Keratinocyte (primary cell): ENCODE results near the gene ATF5. TPM values are rescaled to one million over a fixed set of nuclear protein-coding genes. Genes with fewer than 3 reads are reported as not detected.

Experiments
- DNase-seq: peaks from one replicate; pipeline ENCODE4 v3.0.0-alpha.2; 2011; ENCODE audit warnings: low read depth, missing footprints, low spot score
- FAIRE-seq: peaks from 2 replicates; lab custom pipeline; 2011; peaks lifted over from hg19 to GRCh38; lab: Jason Lieb, UNC
- H2AFZ ChIP-seq: 2 replicates; pipeline ENCODE4 v1.6.0; 2012; ENCODE audit warnings: low read length, control low read depth, inconsistent platforms; ENCODE audit not compliant: control insufficient read depth
- H3K27ac ChIP-seq: 2 replicates; pipeline ENCODE4 v1.5.1; 2011; ENCODE audit warnings: low read length; ENCODE audit not compliant: control insufficient read depth, insufficient read depth
- H3K27me3 ChIP-seq: 3 replicates; pipeline ENCODE4 v1.6.0; 2011; ENCODE audit warnings: low read length; ENCODE audit not compliant: control insufficient read depth, insufficient read depth; ENCODE audit errors: extremely low read depth
- H3K36me3 ChIP-seq, 2 experiments: 2 replicates in 1 of 2; 3 replicates in 1 of 2; pipeline ENCODE4 v1.5.1; 2011; ENCODE audit warnings: low read length in 2 of 2, mild to moderate bottlenecking in 1 of 2; ENCODE audit not compliant: control insufficient read depth in 2 of 2, insufficient read depth in 2 of 2; ENCODE audit errors: extremely low read depth in 1 of 2
- H3K4me1 ChIP-seq: 3 replicates; pipeline ENCODE4 v1.5.1; 2011; ENCODE audit warnings: low read length; ENCODE audit not compliant: control insufficient read depth, insufficient read depth; ENCODE audit errors: extremely low read depth
- H3K4me2 ChIP-seq: 3 replicates; pipeline ENCODE4 v1.6.0; 2011; ENCODE audit warnings: low read depth, low read length; ENCODE audit not compliant: control insufficient read depth, insufficient read depth; ENCODE audit errors: extremely low read depth
- H3K4me3 ChIP-seq, 3 experiments: fragments of 200-600 bp in 1 of 3; sonication (generic) in 1 of 3; 2 replicates in 2 of 3; 3 replicates in 1 of 3; pipeline ENCODE4 v1.5.1; 2011 to 2016; ENCODE audit warnings: low read length in 3 of 3, mild to moderate bottlenecking in 3 of 3, control low read depth in 2 of 3, inconsistent platforms in 1 of 3, low read depth in 1 of 3, mixed read lengths in 1 of 3, mixed run types in 1 of 3, moderate library complexity in 1 of 3; ENCODE audit not compliant: control insufficient read depth in 2 of 3, insufficient read depth in 2 of 3; ENCODE audit errors: extremely low read depth in 1 of 3
- H3K79me2 ChIP-seq: 2 replicates; pipeline ENCODE4 v1.6.0; 2012; ENCODE audit warnings: low read length; ENCODE audit not compliant: control insufficient read depth, insufficient read depth
- H3K9ac ChIP-seq: 3 replicates; pipeline ENCODE4 v1.6.0; 2011; ENCODE audit warnings: low read length; ENCODE audit not compliant: control insufficient read depth, insufficient read depth; ENCODE audit errors: extremely low read depth
- H3K9me1 ChIP-seq: 3 replicates; pipeline ENCODE4 v1.6.0; 2011; ENCODE audit warnings: low read length; ENCODE audit not compliant: control insufficient read depth, insufficient read depth; ENCODE audit errors: extremely low read depth
- H3K9me3 ChIP-seq: 2 replicates; pipeline ENCODE4 v1.5.1; 2012; ENCODE audit warnings: low read depth, low read length; ENCODE audit not compliant: control insufficient read depth
- H4K20me1 ChIP-seq: 3 replicates; pipeline ENCODE4 v1.6.0; 2011; ENCODE audit warnings: low read length; ENCODE audit not compliant: control insufficient read depth, insufficient read depth; ENCODE audit errors: extremely low read depth
- CTCF ChIP-seq, 3 experiments: IDR thresholded peaks in 1 of 3; conservative IDR thresholded peaks in 1 of 3; optimal IDR thresholded peaks in 1 of 3; 2 replicates in 2 of 3; 3 replicates in 1 of 3; pipeline versions ENCODE3 to v1.5.1; 2011; ENCODE audit warnings: low read length in 3 of 3, mild to moderate bottlenecking in 3 of 3, moderate library complexity in 2 of 3, control low read depth in 1 of 3, inconsistent platforms in 1 of 3; ENCODE audit not compliant: insufficient read depth in 2 of 3; ENCODE audit errors: extremely low read depth in 1 of 3
- EZH2 ChIP-seq: IDR thresholded peaks from one replicate; pipeline ENCODE4 v1.6.1; 2012; ENCODE audit warnings: inconsistent platforms, mild to moderate bottlenecking, low read length, moderate library complexity
- dilution Hi-C: fragments of 300-500 bp; cut with MboI; formaldehyde crosslinking; loops from one replicate; pipeline ENCODE4 v1.7.0; 2020; ENCODE audit warnings: low sequenced_read_pairs; ENCODE audit not compliant: extremely low pct_ligation_motif_present
- polyA plus RNA-seq, 5 experiments: library from polyadenylated mRNA; depleted of rRNA in 3 of 5; stranded (reverse) in 3 of 5; stranded (forward) in 1 of 5; unstranded in 1 of 5; fragments of >200 nt; gene quantifications; 1 replicate in 1 of 5; 2 replicates in 3 of 5; 3 replicates in 1 of 5; pipeline versions ENCODE4 v1.2.1 to v1.2.3, GENCODE V29; 2011 to 2012; ENCODE audit warnings: missing spikeins in 2 of 5, low read depth in 1 of 5, low replicate concordance in 1 of 5

The ATF5 gene
- polyA plus RNA-seq, 1 donor (not counting 4 experiments of a cell fraction or from before 2014, with no cell fraction given): 6.0 TPM

- dilution Hi-C loops: no loop called here
- H3K4me2 ChIP-seq: peak overlapping the region; percentile 12
- H3K4me3 ChIP-seq: no peak overlapping the region
- no peaks in the 10 kb centered on the region for H3K9me1 ChIP-seq
- no peak overlapping the region for H3K9ac ChIP-seq
- H3K79me2 ChIP-seq: no peaks in the 10 kb centered on the region
- no peaks in the 10 kb centered on the region for H3K9me3 ChIP-seq
- no peaks in the 10 kb centered on the region for H3K4me1 ChIP-seq
- DNase-seq: no peak
- H3K27me3 ChIP-seq: peaks cover 9% of the 10 kb centered on the region
- no peaks in the 10 kb centered on the region for H4K20me1 ChIP-seq
- H2AFZ ChIP-seq: no peak overlapping the region
- TF ChIP-seq CTCF (optimal IDR thresholded peaks at IDR 0.05 in 1 of 3, IDR thresholded peaks at IDR 0.05 in 1 of 3, conservative IDR thresholded peaks at IDR 0.05 in 1 of 3; ENCODE audit: extremely low read depth in 1 of 3, insufficient read depth in 2 of 3, low read length in 3 of 3) (no peak), EZH2 (no peak)
- H3K36me3 ChIP-seq: no peaks in the 10 kb centered on the region
- H3K27ac ChIP-seq: no peak overlapping the region
- no peak for FAIRE-seq
These were observed 25.3 kb downstream of the ATF5 start for GRCh38 chr19:49954092-49954829.

GRCh38 chr19:49954933-49955332, 25.9 kb downstream of the ATF5 start:
- Histone ChIP-seq H3K4me3 (no peak overlapping the region), H2AFZ (no peak overlapping the region), H3K4me1 (no peaks in the 10 kb centered on the region), H3K27me3 (peaks cover 9% of the 10 kb centered on the region), H3K9ac (no peak overlapping the region), H3K79me2 (no peaks in the 10 kb centered on the region), H3K27ac (no peak overlapping the region), H3K4me2 (no peak overlapping the region), H3K9me3 (no peaks in the 10 kb centered on the region), H4K20me1 (no peaks in the 10 kb centered on the region), H3K36me3 (no peaks in the 10 kb centered on the region), H3K9me1 (no peaks in the 10 kb centered on the region)
- no peak for FAIRE-seq
- no peak for TF ChIP-seq CTCF (optimal IDR thresholded peaks at IDR 0.05 in 1 of 3, IDR thresholded peaks at IDR 0.05 in 1 of 3, conservative IDR thresholded peaks at IDR 0.05 in 1 of 3; ENCODE audit: extremely low read depth in 1 of 3, insufficient read depth in 2 of 3, low read length in 3 of 3)
- no peak for TF ChIP-seq EZH2
- DNase-seq: no peak
- dilution Hi-C loops: no loop called here
